Measurements from ENCODE around the gene MDFI.

Gene MDFI

GRCh38 chr6:41597246-41598000 is 40.8 kb upstream of the MDFI start:
- TF ChIP-seq CTCF (IDR thresholded peaks at IDR 0.05; ENCODE audit: control insufficient read depth, extremely low read depth, insufficient read depth), result no peak
- DNase-seq (ENCODE audit: low read depth), result no peak
- no peak overlapping the region for H3K4me3 ChIP-seq (ENCODE audit: low read depth, low read length)

GRCh38 chr6:41598670-41599014 is 39.6 kb upstream of the MDFI start:
- no peak for TF ChIP-seq CTCF (IDR thresholded peaks at IDR 0.05; ENCODE audit: control insufficient read depth, extremely low read depth, insufficient read depth)
- no peak overlapping the region for H3K4me3 ChIP-seq (ENCODE audit: low read depth, low read length)
- no peak for DNase-seq (ENCODE audit: low read depth)

- DNase-seq (ENCODE audit: low read depth), result no peak
- no peak for TF ChIP-seq CTCF (IDR thresholded peaks at IDR 0.05; ENCODE audit: control insufficient read depth, extremely low read depth, insufficient read depth)
- H3K4me3 ChIP-seq (ENCODE audit: low read depth, low read length), result no peak overlapping the region
Measured at GRCh38 chr6:41599015-41599851, 39.0 kb upstream of the MDFI start.

- no peak for DNase-seq (ENCODE audit: low read depth)
- no peak overlapping the region for H3K4me3 ChIP-seq (ENCODE audit: low read depth, low read length)
- no peak for TF ChIP-seq CTCF (IDR thresholded peaks at IDR 0.05; ENCODE audit: control insufficient read depth, extremely low read depth, insufficient read depth)
Measured at GRCh38 chr6:41599852-41600445, 38.3 kb upstream of the MDFI start.

- no peak for TF ChIP-seq CTCF (IDR thresholded peaks at IDR 0.05; ENCODE audit: control insufficient read depth, extremely low read depth, insufficient read depth)
- no peak overlapping the region for H3K4me3 ChIP-seq (ENCODE audit: low read depth, low read length)
- no peak for DNase-seq (ENCODE audit: low read depth)
Measured at GRCh38 chr6:41600499-41601247, 37.6 kb upstream of the MDFI start.

GRCh38 chr6:41601248-41601549 is 37.1 kb upstream of the MDFI start:
- no peak for TF ChIP-seq CTCF (IDR thresholded peaks at IDR 0.05; ENCODE audit: control insufficient read depth, extremely low read depth, insufficient read depth)
- no peak overlapping the region for H3K4me3 ChIP-seq (ENCODE audit: low read depth, low read length)
- no peak for DNase-seq (ENCODE audit: low read depth)

Data from LNCaP clone FGC (cell line).